ENCODE data around the gene CRB1. TPM values are rescaled to one million over a fixed set of nuclear protein-coding genes. Genes with fewer than 3 reads are reported as not detected.

CRB1 gene
- total RNA-seq, 1 donor from 2014 or later: not detected

- no peak for DNase-seq (ENCODE audit: low spot score, unreplicated experiment)
These were observed 68.5 kb downstream of the CRB1 start for GRCh38 chr1:197336571-197336970.

GRCh38 chr1:197339106-197340060, 71.3 kb downstream of the CRB1 start:
- no peak for TF ChIP-seq CTCF (IDR thresholded peaks at IDR 0.05; ENCODE audit: unreplicated experiment)
- H3K27me3 Mint-ChIP-seq: no peaks in the 10 kb centered on the region
- peaks cover 7% of the 10 kb centered on the region for H3K9me3 Mint-ChIP-seq (ENCODE audit: low read depth)
- no peaks in the 10 kb centered on the region for H3K36me3 Mint-ChIP-seq (ENCODE audit: insufficient read depth)
- no peaks in the 10 kb centered on the region for H3K4me1 Mint-ChIP-seq (ENCODE audit: low read depth)
- no peak overlapping the region for H3K4me3 Mint-ChIP-seq (ENCODE audit: low read depth)
- no peak overlapping the region for H3K27ac Mint-ChIP-seq
- DNase-seq (ENCODE audit: low spot score, unreplicated experiment): no peak

More at GRCh38 chr1:197336571-197336970, 68.5 kb downstream of the CRB1 start:
- no peaks in the 10 kb centered on the region for H3K36me3 Mint-ChIP-seq (ENCODE audit: insufficient read depth)
- H3K4me1 Mint-ChIP-seq (ENCODE audit: low read depth): no peaks in the 10 kb centered on the region
- no peak for TF ChIP-seq CTCF (IDR thresholded peaks at IDR 0.05; ENCODE audit: unreplicated experiment)
- peaks cover 7% of the 10 kb centered on the region for H3K9me3 Mint-ChIP-seq (ENCODE audit: low read depth)
- H3K4me3 Mint-ChIP-seq (ENCODE audit: low read depth): no peak overlapping the region
- H3K27me3 Mint-ChIP-seq: no peaks in the 10 kb centered on the region
- no peak overlapping the region for H3K27ac Mint-ChIP-seq

GRCh38 chr1:197341626-197342025, 73.6 kb downstream of the CRB1 start:
- DNase-seq (ENCODE audit: low spot score, unreplicated experiment): no peak
- H3K9me3 Mint-ChIP-seq (ENCODE audit: low read depth): peaks cover 2% of the 10 kb centered on the region
- H3K27ac Mint-ChIP-seq: no peak overlapping the region
- H3K4me1 Mint-ChIP-seq (ENCODE audit: low read depth): no peaks in the 10 kb centered on the region
- no peaks in the 10 kb centered on the region for H3K36me3 Mint-ChIP-seq (ENCODE audit: insufficient read depth)
- no peak for TF ChIP-seq CTCF (IDR thresholded peaks at IDR 0.05; ENCODE audit: unreplicated experiment)
- H3K4me3 Mint-ChIP-seq (ENCODE audit: low read depth): no peak overlapping the region
- H3K27me3 Mint-ChIP-seq: no peaks in the 10 kb centered on the region

- Mint-ChIP-seq H3K4me1 (ENCODE audit: low read depth) (no peaks in the 10 kb centered on the region), H3K36me3 (ENCODE audit: insufficient read depth) (no peaks in the 10 kb centered on the region), H3K27ac (no peak overlapping the region), H3K9me3 (ENCODE audit: low read depth) (peaks cover 2% of the 10 kb centered on the region), H3K27me3 (no peaks in the 10 kb centered on the region), H3K4me3 (ENCODE audit: low read depth) (no peak overlapping the region)
- DNase-seq (ENCODE audit: low spot score, unreplicated experiment): no peak
- no peak for TF ChIP-seq CTCF (IDR thresholded peaks at IDR 0.05; ENCODE audit: unreplicated experiment)
These were observed 74.1 kb downstream of the CRB1 start for GRCh38 chr1:197342044-197342565.

GRCh38 chr1:197342669-197343068, 74.6 kb downstream of the CRB1 start:
- TF ChIP-seq CTCF (IDR thresholded peaks at IDR 0.05; ENCODE audit: unreplicated experiment): no peak
- Mint-ChIP-seq H3K27ac (no peak overlapping the region), H3K36me3 (ENCODE audit: insufficient read depth) (no peaks in the 10 kb centered on the region), H3K27me3 (no peaks in the 10 kb centered on the region), H3K4me1 (ENCODE audit: low read depth) (no peaks in the 10 kb centered on the region), H3K4me3 (ENCODE audit: low read depth) (no peak overlapping the region), H3K9me3 (ENCODE audit: low read depth) (peaks cover 2% of the 10 kb centered on the region)
- DNase-seq (ENCODE audit: low spot score, unreplicated experiment): no peak

All from progenitor cell of endocrine pancreas (in vitro differentiated cells).